NCI-H446 (cell line): ENCODE results near the gene LGR4.

Experiments
- DNase-seq, 2 experiments: peaks; one replicate each; lab custom pipeline; 2025; lab: John Stamatoyannopoulos, UW

Gene LGR4

GRCh38 chr11:27485930-27486773 is 13.6 kb upstream of the LGR4 start:
- peak; percentile 68 to 77 for DNase-seq

GRCh38 chr11:27482793-27483192 is 10.2 kb upstream of the LGR4 start:
- DNase-seq: no peak

- DNase-seq: no peak
Observed at GRCh38 chr11:27481992-27482391, 9.4 kb upstream of the LGR4 start.

GRCh38 chr11:27477831-27478230 is 5.2 kb upstream of the LGR4 start:
- no peak for DNase-seq

GRCh38 chr11:27477243-27477642 is 4.7 kb upstream of the LGR4 start:
- DNase-seq: no peak

GRCh38 chr11:27475622-27476021 is 3.0 kb upstream of the LGR4 start:
- no peak for DNase-seq

GRCh38 chr11:27473017-27473406 is 422 bp upstream of the LGR4 start:
- DNase-seq: no peak

GRCh38 chr11:27471589-27472397 is 797 bp downstream of the LGR4 start:
- DNase-seq: peak in 1 of 2 experiments; percentile 34

GRCh38 chr11:27470826-27471588 is 1.6 kb downstream of the LGR4 start:
- DNase-seq: no peak

- no peak for DNase-seq
Observed at GRCh38 chr11:27470166-27470565, 2.4 kb downstream of the LGR4 start.

GRCh38 chr11:27468995-27469695 is 3.4 kb downstream of the LGR4 start:
- DNase-seq: no peak

- DNase-seq: no peak
Observed at GRCh38 chr11:27468209-27468994, 4.2 kb downstream of the LGR4 start.

- no peak for DNase-seq
Observed at GRCh38 chr11:27467181-27467913, 5.2 kb downstream of the LGR4 start.

- DNase-seq: no peak
Observed at GRCh38 chr11:27466363-27466762, 6.2 kb downstream of the LGR4 start.

- DNase-seq: no peak
Observed at GRCh38 chr11:27465629-27466028, 7.0 kb downstream of the LGR4 start.

- DNase-seq: no peak
Observed at GRCh38 chr11:27464909-27465308, 7.7 kb downstream of the LGR4 start.

- no peak for DNase-seq
Observed at GRCh38 chr11:27464289-27464696, 8.3 kb downstream of the LGR4 start.

GRCh38 chr11:27462543-27462942 is 10.0 kb downstream of the LGR4 start:
- DNase-seq: no peak

- no peak for DNase-seq
Observed at GRCh38 chr11:27460158-27460978, 12.2 kb downstream of the LGR4 start.
